Astrocyte (in vitro differentiated cells and primary cell): ENCODE measurements around the gene AMPH. TPM values are rescaled to one million over a fixed set of nuclear protein-coding genes. Genes with fewer than 3 reads are reported as not detected.

ENCODE experiments used
- DNase-seq: peaks from one replicate; pipeline ENCODE4 v3.0.0-alpha.2; 2010; ENCODE audit warnings: low read depth
- FAIRE-seq: peaks from 2 replicates; lab custom pipeline; 2011; peaks lifted over from hg19 to GRCh38; lab: Jason Lieb, UNC
- H2AFZ ChIP-seq: 2 replicates; pipeline ENCODE4 v1.6.0; 2012; ENCODE audit warnings: low read depth, low read length, inconsistent platforms
- H3K27ac ChIP-seq: 2 replicates; pipeline ENCODE4 v1.5.1; 2011; ENCODE audit warnings: low read depth, low read length, inconsistent platforms
- H3K27me3 ChIP-seq: 2 replicates; pipeline ENCODE4 v1.6.0; 2011; ENCODE audit warnings: low read length, inconsistent platforms; ENCODE audit not compliant: insufficient read depth
- H3K36me3 ChIP-seq: 2 replicates; pipeline ENCODE4 v1.5.1; 2011; ENCODE audit warnings: low read length, inconsistent platforms; ENCODE audit not compliant: insufficient read depth
- H3K4me1 ChIP-seq: 2 replicates; pipeline ENCODE4 v1.5.1; 2011; ENCODE audit warnings: low read length, inconsistent platforms; ENCODE audit not compliant: insufficient read depth
- H3K4me2 ChIP-seq: 2 replicates; pipeline ENCODE4 v1.6.0; 2012; ENCODE audit warnings: low read length, inconsistent platforms
- H3K4me3 ChIP-seq: 2 replicates; pipeline ENCODE4 v1.5.1; 2011; ENCODE audit warnings: low read depth, mild to moderate bottlenecking, low read length, inconsistent platforms; ENCODE audit not compliant: insufficient read depth
- H3K79me2 ChIP-seq: 2 replicates; pipeline ENCODE4 v1.6.0; 2012; ENCODE audit warnings: mild to moderate bottlenecking, low read length, inconsistent platforms; ENCODE audit not compliant: insufficient read depth
- H3K9ac ChIP-seq: 2 replicates; pipeline ENCODE4 v1.6.0; 2012; ENCODE audit warnings: mild to moderate bottlenecking, low read length, inconsistent platforms
- H3K9me3 ChIP-seq: 2 replicates; pipeline ENCODE4 v1.5.1; 2012; ENCODE audit warnings: low read depth, mild to moderate bottlenecking, low read length, inconsistent platforms; ENCODE audit not compliant: insufficient read depth
- H4K20me1 ChIP-seq: 2 replicates; pipeline ENCODE4 v1.6.0; 2012; ENCODE audit warnings: low read length, inconsistent platforms; ENCODE audit not compliant: insufficient read depth
- H3K27ac Mint-ChIP-seq: one replicate; pipeline ENCODE4 v1.8.0; 2021; ENCODE audit warnings: mild to moderate bottlenecking, mixed read lengths; ENCODE audit not compliant: unreplicated experiment
- H3K27me3 Mint-ChIP-seq: one replicate; pipeline ENCODE4 v1.8.0; 2021; ENCODE audit warnings: low read depth, mixed read lengths; ENCODE audit not compliant: unreplicated experiment
- H3K36me3 Mint-ChIP-seq: one replicate; pipeline ENCODE4 v1.8.0; 2021; ENCODE audit warnings: low read depth, mixed read lengths; ENCODE audit not compliant: unreplicated experiment
- H3K4me1 Mint-ChIP-seq: one replicate; pipeline ENCODE4 v1.8.0; 2021; ENCODE audit warnings: low read depth, mixed read lengths; ENCODE audit not compliant: unreplicated experiment
- H3K4me3 Mint-ChIP-seq: one replicate; pipeline ENCODE4 v1.8.0; 2021; ENCODE audit warnings: mild to moderate bottlenecking, moderate library complexity, mixed read lengths; ENCODE audit not compliant: unreplicated experiment
- H3K9me3 Mint-ChIP-seq: one replicate; pipeline ENCODE4 v1.8.0; 2021; ENCODE audit warnings: mild to moderate bottlenecking, mixed read lengths; ENCODE audit not compliant: unreplicated experiment
- EZH2 ChIP-seq: IDR thresholded peaks from 2 replicates; pipeline ENCODE4 v1.6.1; 2012; ENCODE audit warnings: mild to moderate bottlenecking, low read length, inconsistent platforms; ENCODE audit not compliant: insufficient read depth
- total RNA-seq: library from RNA; stranded (reverse); gene quantifications from 2 replicates; pipeline ENCODE4 v1.2.1, GENCODE V29; 2021
- TF ChIP-seq, protein P1 (sequence below): IDR thresholded peaks from 2 replicates; pipeline ENCODE4 v1.5.1; 2011; ENCODE audit warnings: low read depth, mild to moderate bottlenecking, inconsistent platforms, low read length, moderate library complexity; ENCODE audit not compliant: insufficient read depth

The AMPH gene
- total RNA-seq, 1 donor from 2014 or later = 2.9 TPM

DNA sequence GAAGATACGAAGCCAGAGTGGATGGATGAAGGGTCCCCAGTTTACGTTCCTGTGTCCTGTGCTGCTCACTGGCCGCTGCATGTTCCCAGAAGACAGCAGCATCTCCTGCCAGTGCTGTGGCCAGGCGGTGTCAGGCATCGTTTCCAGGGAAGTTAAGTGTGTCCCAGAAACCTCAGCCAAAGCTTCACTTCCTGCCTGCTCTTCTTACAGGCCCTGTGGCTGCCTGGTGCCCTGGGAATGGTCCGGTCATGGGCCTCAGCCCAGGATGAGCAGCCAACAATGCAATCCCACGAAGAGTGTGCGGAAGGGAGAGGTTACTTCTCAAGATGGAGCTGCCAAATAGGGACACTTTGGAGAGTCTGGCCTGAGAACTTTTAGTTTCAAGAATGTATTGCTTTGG is 258.0 kb downstream of the AMPH start:
- H3K79me2 ChIP-seq = no peaks in the 10 kb centered on the region
- DNase-seq = no peak
- Mint-ChIP-seq H3K4me1 (no peaks in the 10 kb centered on the region), H3K27ac (no peak overlapping the region), H3K4me3 (no peak overlapping the region), H3K27me3 (no peaks in the 10 kb centered on the region), H3K9me3 (no peaks in the 10 kb centered on the region), H3K36me3 (no peaks in the 10 kb centered on the region)
- H4K20me1 ChIP-seq = no peaks in the 10 kb centered on the region
- no peak overlapping the region for H3K9ac ChIP-seq
- H3K9me3 ChIP-seq = no peaks in the 10 kb centered on the region
- TF ChIP-seq, protein P1, sequence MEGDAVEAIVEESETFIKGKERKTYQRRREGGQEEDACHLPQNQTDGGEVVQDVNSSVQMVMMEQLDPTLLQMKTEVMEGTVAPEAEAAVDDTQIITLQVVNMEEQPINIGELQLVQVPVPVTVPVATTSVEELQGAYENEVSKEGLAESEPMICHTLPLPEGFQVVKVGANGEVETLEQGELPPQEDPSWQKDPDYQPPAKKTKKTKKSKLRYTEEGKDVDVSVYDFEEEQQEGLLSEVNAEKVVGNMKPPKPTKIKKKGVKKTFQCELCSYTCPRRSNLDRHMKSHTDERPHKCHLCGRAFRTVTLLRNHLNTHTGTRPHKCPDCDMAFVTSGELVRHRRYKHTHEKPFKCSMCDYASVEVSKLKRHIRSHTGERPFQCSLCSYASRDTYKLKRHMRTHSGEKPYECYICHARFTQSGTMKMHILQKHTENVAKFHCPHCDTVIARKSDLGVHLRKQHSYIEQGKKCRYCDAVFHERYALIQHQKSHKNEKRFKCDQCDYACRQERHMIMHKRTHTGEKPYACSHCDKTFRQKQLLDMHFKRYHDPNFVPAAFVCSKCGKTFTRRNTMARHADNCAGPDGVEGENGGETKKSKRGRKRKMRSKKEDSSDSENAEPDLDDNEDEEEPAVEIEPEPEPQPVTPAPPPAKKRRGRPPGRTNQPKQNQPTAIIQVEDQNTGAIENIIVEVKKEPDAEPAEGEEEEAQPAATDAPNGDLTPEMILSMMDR = no peak
- no peak for TF ChIP-seq EZH2
- no peak overlapping the region for H3K4me2 ChIP-seq
- no peak overlapping the region for H3K27ac ChIP-seq
- no peak overlapping the region for H3K4me3 ChIP-seq
- no peaks in the 10 kb centered on the region for H3K27me3 ChIP-seq
- H3K4me1 ChIP-seq = no peaks in the 10 kb centered on the region
- FAIRE-seq = no peak
- no peaks in the 10 kb centered on the region for H3K36me3 ChIP-seq
- H2AFZ ChIP-seq = peak overlapping the region; percentile 21

DNA sequence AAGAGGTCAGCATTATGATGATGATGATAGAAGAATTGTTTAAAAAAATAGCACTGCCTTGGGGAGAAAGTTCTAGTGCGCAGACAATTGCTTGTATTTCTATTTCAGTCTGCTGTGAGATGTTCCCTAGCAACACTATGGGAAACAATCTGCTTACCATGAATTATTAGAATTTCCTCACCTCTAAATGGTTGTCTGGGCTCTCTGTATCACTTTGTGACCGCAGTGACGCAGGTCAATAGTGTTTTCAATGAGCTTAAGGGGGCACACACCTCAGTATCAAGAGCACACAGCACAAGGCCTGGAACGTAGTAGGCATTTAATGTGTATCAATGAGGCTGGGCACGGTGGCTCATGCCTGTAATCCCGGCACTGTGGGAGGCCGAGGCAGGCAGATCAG is 258.9 kb downstream of the AMPH start:
- Mint-ChIP-seq H3K27ac (no peak overlapping the region), H3K36me3 (no peaks in the 10 kb centered on the region), H3K4me3 (no peak overlapping the region), H3K9me3 (no peaks in the 10 kb centered on the region), H3K27me3 (no peaks in the 10 kb centered on the region), H3K4me1 (no peaks in the 10 kb centered on the region)
- H2AFZ ChIP-seq = no peak overlapping the region
- H3K36me3 ChIP-seq = no peaks in the 10 kb centered on the region
- H3K4me1 ChIP-seq = no peaks in the 10 kb centered on the region
- no peak overlapping the region for H3K4me2 ChIP-seq
- TF ChIP-seq EZH2 = no peak
- TF ChIP-seq, protein P1 = no peak
- H3K79me2 ChIP-seq = no peaks in the 10 kb centered on the region
- FAIRE-seq (no peak), DNase-seq (no peak)
- H3K27ac ChIP-seq = no peak overlapping the region
- H3K27me3 ChIP-seq = no peaks in the 10 kb centered on the region
- no peaks in the 10 kb centered on the region for H4K20me1 ChIP-seq
- H3K9ac ChIP-seq = no peak overlapping the region
- H3K4me3 ChIP-seq = no peak overlapping the region
- no peaks in the 10 kb centered on the region for H3K9me3 ChIP-seq

DNA sequence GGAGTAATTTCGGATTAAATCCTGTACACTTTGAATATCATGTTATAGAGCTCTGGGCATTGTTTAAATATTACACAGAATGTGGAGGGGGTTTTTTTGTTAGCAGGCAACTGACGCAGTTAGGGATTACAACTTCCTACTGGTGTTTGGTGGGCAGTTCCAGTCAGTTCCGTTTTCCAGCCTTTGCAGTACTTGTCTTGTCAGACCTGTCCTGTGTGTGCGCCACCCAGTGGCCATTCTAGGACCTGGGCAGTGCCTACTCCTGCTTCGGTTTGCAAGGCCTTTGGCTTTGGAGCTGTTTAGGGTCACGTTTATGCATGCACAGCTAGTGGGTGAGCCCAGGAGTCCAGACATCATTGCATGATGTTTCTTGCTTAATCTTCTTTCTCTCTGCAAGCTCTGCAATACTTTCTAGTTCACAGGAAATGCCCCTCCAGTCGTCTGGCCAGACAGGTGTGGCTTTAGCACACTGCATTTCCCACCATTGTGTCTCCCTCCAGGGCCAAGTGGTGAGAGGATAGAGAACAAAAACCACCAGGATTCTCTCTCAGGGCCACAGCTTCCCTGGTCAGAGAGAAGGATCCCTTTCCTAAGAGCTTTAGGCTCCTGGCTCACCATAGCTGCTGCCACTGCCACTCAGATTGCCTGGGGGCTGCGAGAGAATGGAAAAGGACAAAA is 261.2 kb downstream of the AMPH start:
- no peak for DNase-seq
- FAIRE-seq = no peak

More for the DNA sequence above, 261.2 kb downstream of the AMPH start:
- Histone ChIP-seq H3K79me2 (no peaks in the 10 kb centered on the region), H3K27ac (no peak overlapping the region), H3K27me3 (no peaks in the 10 kb centered on the region), H3K4me3 (no peak overlapping the region), H3K36me3 (no peaks in the 10 kb centered on the region), H4K20me1 (no peaks in the 10 kb centered on the region), H3K9ac (no peak overlapping the region), H2AFZ (peak overlapping the region; percentile 22), H3K4me2 (peak overlapping the region; percentile 42), H3K9me3 (no peaks in the 10 kb centered on the region), H3K4me1 (no peaks in the 10 kb centered on the region)
- Mint-ChIP-seq H3K4me1 (no peaks in the 10 kb centered on the region), H3K27me3 (no peaks in the 10 kb centered on the region), H3K27ac (no peak overlapping the region), H3K36me3 (no peaks in the 10 kb centered on the region), H3K4me3 (no peak overlapping the region), H3K9me3 (no peaks in the 10 kb centered on the region)
- no peak for TF ChIP-seq EZH2
- TF ChIP-seq, protein P1 = peak; percentile 95
